Right lobe of liver (tissue), 4 donors: ENCODE measurements around the gene CWH43.
"Not testable (repeated sequence)": the region's sequence is repeated elsewhere in the genome, so short reads cannot be mapped to it uniquely, and the experiment has no call there.

Experiments used
- POLR2A ChIP-seq: fragments of 450-650 bp; IDR thresholded peaks from one replicate; pipeline ENCODE4 v1.6.1; 2017; ENCODE audit warnings: antibody characterized with exemption, mild to moderate bottlenecking
- TF ChIP-seq, protein P1 (sequence below), 4 donors: fragments of 200-600 bp in 3 of 4; fragments of 450-650 bp in 1 of 4; IDR thresholded peaks; one replicate each; pipeline versions ENCODE4 v1.5.1 to v1.8.0; 2016 to 2022; ENCODE audit warnings: antibody characterized with exemption in 4 of 4, mild to moderate bottlenecking in 2 of 4
- donor health status: DM: no; HTN: no; CAD: no.
- donor health status: DM: no; HTN: no; CAD: no.
- donor health status: DM: no; HTN: yes; CAD: no.

DNA sequence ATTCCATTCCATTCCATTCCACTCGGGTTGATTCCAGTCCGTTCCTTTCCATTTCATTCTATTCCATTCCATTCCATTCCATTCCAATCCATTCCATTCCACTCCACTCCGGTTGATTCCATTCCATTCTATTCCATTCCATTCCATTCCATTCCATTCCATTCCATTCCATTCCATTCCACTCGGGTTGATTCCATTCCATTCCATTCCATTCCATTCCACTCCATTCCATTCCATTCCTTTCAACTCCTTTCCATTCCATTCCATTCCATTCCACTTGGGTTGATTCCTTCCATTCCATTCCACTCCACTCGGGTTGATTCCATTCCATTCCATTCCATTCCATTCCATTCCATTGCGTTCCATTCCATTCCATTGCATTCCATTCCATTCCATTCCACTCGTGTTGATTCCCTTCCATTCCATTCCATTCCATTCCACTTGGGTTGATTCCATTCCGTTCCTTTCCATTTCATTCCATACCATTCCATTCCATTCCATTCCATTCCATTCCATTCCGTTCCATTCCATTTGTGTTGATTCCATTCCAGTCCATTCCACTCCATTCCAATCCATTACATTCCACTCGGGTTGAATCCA lies 123.6 kb downstream of the CWH43 start:
- not testable (repeated sequence) for TF ChIP-seq POLR2A
- TF ChIP-seq, protein P1, sequence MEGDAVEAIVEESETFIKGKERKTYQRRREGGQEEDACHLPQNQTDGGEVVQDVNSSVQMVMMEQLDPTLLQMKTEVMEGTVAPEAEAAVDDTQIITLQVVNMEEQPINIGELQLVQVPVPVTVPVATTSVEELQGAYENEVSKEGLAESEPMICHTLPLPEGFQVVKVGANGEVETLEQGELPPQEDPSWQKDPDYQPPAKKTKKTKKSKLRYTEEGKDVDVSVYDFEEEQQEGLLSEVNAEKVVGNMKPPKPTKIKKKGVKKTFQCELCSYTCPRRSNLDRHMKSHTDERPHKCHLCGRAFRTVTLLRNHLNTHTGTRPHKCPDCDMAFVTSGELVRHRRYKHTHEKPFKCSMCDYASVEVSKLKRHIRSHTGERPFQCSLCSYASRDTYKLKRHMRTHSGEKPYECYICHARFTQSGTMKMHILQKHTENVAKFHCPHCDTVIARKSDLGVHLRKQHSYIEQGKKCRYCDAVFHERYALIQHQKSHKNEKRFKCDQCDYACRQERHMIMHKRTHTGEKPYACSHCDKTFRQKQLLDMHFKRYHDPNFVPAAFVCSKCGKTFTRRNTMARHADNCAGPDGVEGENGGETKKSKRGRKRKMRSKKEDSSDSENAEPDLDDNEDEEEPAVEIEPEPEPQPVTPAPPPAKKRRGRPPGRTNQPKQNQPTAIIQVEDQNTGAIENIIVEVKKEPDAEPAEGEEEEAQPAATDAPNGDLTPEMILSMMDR (IDR thresholded peaks at IDR 0.05) = not testable (repeated sequence)
